ENCODE results near the gene DYNC1H1.
A peak's percentile ranks its signal among the peaks of the same experiment; 100 is the strongest.

DYNC1H1 gene

GRCh38 chr14:101964297-101965180 lies at the start of gene DYNC1H1:
DYNC1H1 (plus strand) TSS chr14:101964573; CDS start chr14:101964692, 119 bp downstream.
- peak; percentile 90 for DNase-seq

GRCh38 chr14:101915871-101916815 lies 48.2 kb upstream of the DYNC1H1 start:
- no peak for DNase-seq

GRCh38 chr14:101916816-101917412 lies 47.5 kb upstream of the DYNC1H1 start:
- no peak for DNase-seq

- DNase-seq, result no peak
Observed at GRCh38 chr14:101917413-101918017, 46.9 kb upstream of the DYNC1H1 start.

- DNase-seq, result no peak
Observed at GRCh38 chr14:101918065-101918989, 46.0 kb upstream of the DYNC1H1 start.

- DNase-seq, result no peak
Observed at GRCh38 chr14:101920271-101920670, 44.1 kb upstream of the DYNC1H1 start.

GRCh38 chr14:101922866-101923265 lies 41.5 kb upstream of the DYNC1H1 start:
- no peak for DNase-seq

- no peak for DNase-seq
Observed at GRCh38 chr14:101925152-101925551, 39.2 kb upstream of the DYNC1H1 start.

- no peak for DNase-seq
Observed at GRCh38 chr14:101926085-101926484, 38.3 kb upstream of the DYNC1H1 start.

GRCh38 chr14:101926620-101927019 lies 37.8 kb upstream of the DYNC1H1 start:
- no peak for DNase-seq

- peak; percentile 61 for DNase-seq
Observed at GRCh38 chr14:101927859-101928258, 36.5 kb upstream of the DYNC1H1 start.

GRCh38 chr14:101928415-101928841 lies 35.9 kb upstream of the DYNC1H1 start:
- no peak for DNase-seq

- no peak for DNase-seq
Observed at GRCh38 chr14:101929096-101929495, 35.3 kb upstream of the DYNC1H1 start.

- DNase-seq, result no peak
Observed at GRCh38 chr14:101929946-101930345, 34.4 kb upstream of the DYNC1H1 start.

- no peak for DNase-seq
Observed at GRCh38 chr14:101932673-101933072, 31.7 kb upstream of the DYNC1H1 start.

- no peak for DNase-seq
Observed at GRCh38 chr14:101933209-101933608, 31.2 kb upstream of the DYNC1H1 start.

GRCh38 chr14:101934601-101935150 lies 29.7 kb upstream of the DYNC1H1 start:
- DNase-seq, result no peak

- no peak for DNase-seq
Observed at GRCh38 chr14:101937926-101938767, 26.2 kb upstream of the DYNC1H1 start.

GRCh38 chr14:101939646-101940170 lies 24.7 kb upstream of the DYNC1H1 start:
- DNase-seq, result no peak

- DNase-seq, result no peak
Observed at GRCh38 chr14:101944451-101944850, 19.9 kb upstream of the DYNC1H1 start.

Data from stimulated activated CD8-positive, alpha-beta memory T cell treated with anti-CD3 and anti-CD28 coated beads, Interleukin-4, amount 100 ng/mL, for 48 hours (primary cell).